HepG2 (cell line): ENCODE measurements around the gene FXYD4. TPM values are rescaled to one million over a fixed set of nuclear protein-coding genes. Genes with fewer than 3 reads are reported as not detected.
A peak's percentile ranks its signal among the peaks of the same experiment; 100 is the strongest.

Source experiments
- AHR ChIP-seq: IDR thresholded peaks from 2 replicates; pipeline ENCODE4 v1.6.1; 2018; ENCODE audit warnings: missing genetic modification reagents, missing compliant biosample characterization
- CREB1 ChIP-seq, 2 experiments: fragments of 450-650 bp in 1 of 2; IDR thresholded peaks; 2 replicates each; pipeline ENCODE4 v1.6.1; 2016 to 2017; ENCODE audit warnings: control low read depth in 1 of 2, mild to moderate bottlenecking in 1 of 2, missing compliant biosample characterization in 1 of 2, missing genetic modification characterization in 1 of 2
- ETV5 ChIP-seq: IDR thresholded peaks from 2 replicates; pipeline ENCODE4 v1.6.1; 2018; ENCODE audit warnings: missing biosample characterization, missing genetic modification reagents, inconsistent platforms, borderline replicate concordance
- EZH2 ChIP-seq: conservative IDR thresholded peaks from 2 replicates; pipeline ENCODE4 v1.6.1; 2012; ENCODE audit warnings: mild to moderate bottlenecking, low read depth, low read length, moderate library complexity
- HNRNPH1 ChIP-seq: fragments of 200-400 bp; formaldehyde crosslinking; optimal IDR thresholded peaks from 2 replicates; pipeline ENCODE3; 2017; ENCODE audit warnings: mild to moderate bottlenecking, low read depth, low read length
- HOXA3 ChIP-seq: sonication (generic); formaldehyde crosslinking; IDR thresholded peaks from 2 replicates; pipeline ENCODE4 v1.5.0; 2020; ENCODE audit warnings: missing genetic modification reagents
- MYPOP ChIP-seq: sonication (generic); formaldehyde crosslinking; IDR thresholded peaks from 2 replicates; pipeline ENCODE4 v1.8.1; 2023; ENCODE audit warnings: mild to moderate bottlenecking, moderate library complexity, missing genetic modification reagents
- NCOA2 ChIP-seq: sonication (generic); formaldehyde crosslinking; IDR thresholded peaks from 2 replicates; pipeline ENCODE4 v1.8.0; 2022; ENCODE audit warnings: inconsistent platforms
- NRL ChIP-seq: sonication (generic); formaldehyde crosslinking; IDR thresholded peaks from 2 replicates; pipeline ENCODE4 v1.5.0; 2020; ENCODE audit warnings: missing genetic modification reagents, mild to moderate bottlenecking, moderate library complexity, borderline replicate concordance
- RARA ChIP-seq: IDR thresholded peaks from 2 replicates; pipeline ENCODE4 v1.6.1; 2016; ENCODE audit warnings: missing genetic modification reagents, missing compliant biosample characterization
- RARG ChIP-seq: sonication (generic); formaldehyde crosslinking; IDR thresholded peaks from 2 replicates; pipeline ENCODE4 v1.4.0; 2020; ENCODE audit warnings: low read depth, mild to moderate bottlenecking, missing genetic modification reagents
- RBM39 ChIP-seq: fragments of 200-400 bp; formaldehyde crosslinking; IDR thresholded peaks from one replicate; pipeline ENCODE4 v1.6.1; 2018; ENCODE audit warnings: antibody characterized with exemption, mild to moderate bottlenecking, low read depth, low read length; ENCODE audit not compliant: poor library complexity, severe bottlenecking
- RXRA ChIP-seq: sonication (generic); formaldehyde crosslinking; IDR thresholded peaks from 2 replicates; pipeline ENCODE4 v1.5.1; 2020; ENCODE audit warnings: missing genetic modification reagents
- ZFP91 ChIP-seq: sonication (generic); formaldehyde crosslinking; IDR thresholded peaks from 2 replicates; pipeline ENCODE4 v1.9.0; 2022; ENCODE audit warnings: missing genetic modification reagents, mild to moderate bottlenecking, borderline replicate concordance
- ZNF503 ChIP-seq: sonication (generic); formaldehyde crosslinking; IDR thresholded peaks from 2 replicates; pipeline ENCODE4 v1.4.0; 2020; ENCODE audit warnings: missing genetic modification reagents
- ZNF747 ChIP-seq: sonication (generic); formaldehyde crosslinking; IDR thresholded peaks from 2 replicates; pipeline ENCODE4 v1.8.1; 2023; ENCODE audit warnings: missing genetic modification reagents, mild to moderate bottlenecking, borderline replicate concordance
- ZNF768 ChIP-seq: sonication (generic); formaldehyde crosslinking; IDR thresholded peaks from 2 replicates; pipeline ENCODE4 v1.4.0; 2020; ENCODE audit warnings: missing genetic modification reagents
- ZNF776 ChIP-seq: sonication (generic); formaldehyde crosslinking; IDR thresholded peaks from 2 replicates; pipeline ENCODE4 v1.4.0; 2020; ENCODE audit warnings: mild to moderate bottlenecking, missing genetic modification reagents
- ZNF782 ChIP-seq: sonication (generic); formaldehyde crosslinking; IDR thresholded peaks from 2 replicates; pipeline ENCODE4 v1.4.0; 2020; ENCODE audit warnings: missing genetic modification reagents, mild to moderate bottlenecking, borderline replicate concordance
- polyA plus RNA-seq, 8 experiments: library from polyadenylated mRNA; depleted of rRNA in 3 of 8; stranded (reverse) in 7 of 8; unstranded in 1 of 8; fragments of >200 nt; fragmentation: Illumina TruSeq in 4 of 8; extraction: Trizol in 4 of 8; gene quantifications; 2 replicates each; pipeline versions ENCODE4 v1.2.1 to v1.2.3, GENCODE V29; 2011 to 2016; ENCODE audit warnings: low read depth in 4 of 8, missing spikeins in 1 of 8, mixed read lengths in 1 of 8; ENCODE audit not compliant: insufficient read depth in 1 of 8
- total RNA-seq, 5 experiments: library from RNA; depleted of rRNA; stranded (reverse); fragments of >200 nt; fragmentation: Illumina TruSeq; extraction: Trizol; gene quantifications; 2 replicates each; pipeline ENCODE4 v1.2.3, GENCODE V29; 2016; ENCODE audit warnings: low read depth in 1 of 5
- TF ChIP-seq, protein P1 (sequence below), 2 experiments: sonication (generic) in 1 of 2; formaldehyde crosslinking in 1 of 2; IDR thresholded peaks; 2 replicates each; pipeline versions ENCODE4 v1.4.0 to v1.6.1; 2018 to 2020; ENCODE audit warnings: missing genetic modification reagents in 2 of 2, borderline replicate concordance in 1 of 2, low read depth in 1 of 2, mild to moderate bottlenecking in 1 of 2, missing biosample characterization in 1 of 2
- TF ChIP-seq, protein P2 (sequence below): sonication (generic); formaldehyde crosslinking; IDR thresholded peaks from 2 replicates; pipeline ENCODE4 v1.4.0; 2020; ENCODE audit warnings: missing genetic modification reagents; ENCODE audit errors: not compliant biosample characterization

Gene FXYD4
- total and polyA plus RNA-seq, 2 of the 13 experiments (the other 11 are each of a cell fraction or from before 2014, with no cell fraction given), result not detected

GRCh38 chr10:43420369-43421200 lies 49.1 kb downstream of the FXYD4 start (continued):
- TF ChIP-seq ZNF503 (CRISPR knock-in tag), result peak; percentile 94
- peak; percentile 93 for TF ChIP-seq RARA (CRISPR knock-in tag)
- TF ChIP-seq ETV5, result peak; percentile 81
- TF ChIP-seq MYPOP, result peak; percentile 99
- peak; percentile 97 for TF ChIP-seq RXRA (CRISPR knock-in tag)
- TF ChIP-seq, protein P1, sequence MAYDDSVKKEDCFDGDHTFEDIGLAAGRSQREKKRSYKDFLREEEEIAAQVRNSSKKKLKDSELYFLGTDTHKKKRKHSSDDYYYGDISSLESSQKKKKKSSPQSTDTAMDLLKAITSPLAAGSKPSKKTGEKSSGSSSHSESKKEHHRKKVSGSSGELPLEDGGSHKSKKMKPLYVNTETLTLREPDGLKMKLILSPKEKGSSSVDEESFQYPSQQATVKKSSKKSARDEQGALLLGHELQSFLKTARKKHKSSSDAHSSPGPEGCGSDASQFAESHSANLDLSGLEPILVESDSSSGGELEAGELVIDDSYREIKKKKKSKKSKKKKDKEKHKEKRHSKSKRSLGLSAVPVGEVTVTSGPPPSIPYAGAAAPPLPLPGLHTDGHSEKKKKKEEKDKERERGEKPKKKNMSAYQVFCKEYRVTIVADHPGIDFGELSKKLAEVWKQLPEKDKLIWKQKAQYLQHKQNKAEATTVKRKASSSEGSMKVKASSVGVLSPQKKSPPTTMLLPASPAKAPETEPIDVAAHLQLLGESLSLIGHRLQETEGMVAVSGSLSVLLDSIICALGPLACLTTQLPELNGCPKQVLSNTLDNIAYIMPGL (CRISPR knock-in tag; IDR thresholded peaks at IDR 0.05; ENCODE audit: borderline replicate concordance in 1 of 2, low read depth in 1 of 2), result peak; percentile 67 to 78; a peak in 2 of 4 replicates
- TF ChIP-seq NRL (CRISPR knock-in tag), result peak; percentile 98
- TF ChIP-seq ZNF782 (CRISPR knock-in tag), result peak; percentile 97
- TF ChIP-seq HOXA3 (CRISPR knock-in tag), result peak; percentile 98
- TF ChIP-seq ZNF747 (CRISPR knock-in tag), result peak; percentile 96; the same call in 1 of the 2 replicates
- TF ChIP-seq, protein P2, sequence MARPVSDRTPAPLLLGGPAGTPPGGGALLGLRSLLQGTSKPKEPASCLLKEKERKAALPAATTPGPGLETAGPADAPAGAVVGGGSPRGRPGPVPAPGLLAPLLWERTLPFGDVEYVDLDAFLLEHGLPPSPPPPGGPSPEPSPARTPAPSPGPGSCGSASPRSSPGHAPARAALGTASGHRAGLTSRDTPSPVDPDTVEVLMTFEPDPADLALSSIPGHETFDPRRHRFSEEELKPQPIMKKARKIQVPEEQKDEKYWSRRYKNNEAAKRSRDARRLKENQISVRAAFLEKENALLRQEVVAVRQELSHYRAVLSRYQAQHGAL (CRISPR knock-in tag), result peak; percentile 90
- no peak; the same call in 1 of the 2 replicates for TF ChIP-seq CREB1 (IDR thresholded peaks at IDR 0.05)
- no peak; the same call in 1 of the 2 replicates for TF ChIP-seq CREB1 (CRISPR knock-in tag; IDR thresholded peaks at IDR 0.05)
- TF ChIP-seq ZFP91, result peak; percentile 94
- peak; percentile 74 for TF ChIP-seq ZNF768 (CRISPR knock-in tag)
- TF ChIP-seq RARG (CRISPR knock-in tag), result peak; percentile 87; the same call in 1 of the 2 replicates
- peak; percentile 83 for TF ChIP-seq ZNF776 (CRISPR knock-in tag)
- TF ChIP-seq EZH2, result no peak
- TF ChIP-seq HNRNPH1, result no peak
- peak; percentile 93 for TF ChIP-seq NCOA2 (CRISPR knock-in tag)
- no peak for TF ChIP-seq RBM39
- TF ChIP-seq AHR (CRISPR knock-in tag), result no peak; the same call in 1 of the 2 replicates
